ENCODE results near the gene SLC13A3.

The SLC13A3 gene

GRCh38 chr20:46634528-46634927 is 16.7 kb downstream of the SLC13A3 start:
- DNase-seq, result no peak

- DNase-seq, result no peak
Observed at GRCh38 chr20:46631874-46632446, 19.3 kb downstream of the SLC13A3 start.

GRCh38 chr20:46631212-46631869 is 19.9 kb downstream of the SLC13A3 start:
- no peak for DNase-seq

- no peak for DNase-seq
Observed at GRCh38 chr20:46630306-46630705, 21.0 kb downstream of the SLC13A3 start.

- DNase-seq, result no peak
Observed at GRCh38 chr20:46629341-46629740, 21.9 kb downstream of the SLC13A3 start.

GRCh38 chr20:46627234-46627633 is 24.0 kb downstream of the SLC13A3 start:
- DNase-seq, result no peak

- peak; percentile 58 for DNase-seq
Observed at GRCh38 chr20:46626758-46627157, 24.5 kb downstream of the SLC13A3 start.

- no peak for DNase-seq
Observed at GRCh38 chr20:46625875-46626373, 25.3 kb downstream of the SLC13A3 start.

GRCh38 chr20:46624946-46625345 is 26.3 kb downstream of the SLC13A3 start:
- no peak for DNase-seq

GRCh38 chr20:46622165-46622564 is 29.1 kb downstream of the SLC13A3 start:
- DNase-seq, result no peak

GRCh38 chr20:46621492-46621891 is 29.8 kb downstream of the SLC13A3 start:
- DNase-seq, result no peak

GRCh38 chr20:46619445-46619844 is 31.8 kb downstream of the SLC13A3 start:
- DNase-seq, result no peak

GRCh38 chr20:46618316-46619100 is 32.8 kb downstream of the SLC13A3 start:
- DNase-seq, result no peak

GRCh38 chr20:46614503-46614902 is 36.8 kb downstream of the SLC13A3 start:
- no peak for DNase-seq

GRCh38 chr20:46610145-46610544 is 41.1 kb downstream of the SLC13A3 start:
- DNase-seq, result no peak

- DNase-seq, result no peak
Observed at GRCh38 chr20:46609043-46609442, 42.2 kb downstream of the SLC13A3 start.

GRCh38 chr20:46607849-46608497 is 43.3 kb downstream of the SLC13A3 start:
- DNase-seq, result no peak

GRCh38 chr20:46607191-46607848 is 43.9 kb downstream of the SLC13A3 start:
- DNase-seq, result no peak

GRCh38 chr20:46606817-46607190 is 44.5 kb downstream of the SLC13A3 start:
- DNase-seq, result no peak

GRCh38 chr20:46605978-46606816 is 45.1 kb downstream of the SLC13A3 start:
- no peak for DNase-seq

GRCh38 chr20:46605181-46605580 is 46.1 kb downstream of the SLC13A3 start:
- DNase-seq, result no peak

GRCh38 chr20:46604551-46605133 is 46.6 kb downstream of the SLC13A3 start:
- DNase-seq, result no peak

All from NCI-H345 (cell line).